NCI-H82 treated with DMSO at 0.1 percent for 48 hours (cell line): ENCODE measurements around the gene SPTBN5.

ENCODE experiments used
- DNase-seq: peaks from one replicate; lab custom pipeline; 2025; ENCODE audit not compliant: unreplicated experiment; lab: John Stamatoyannopoulos, UW

Gene SPTBN5

GRCh38 chr15:41885321-41885720, 8.5 kb downstream of the SPTBN5 start:
- no peak for DNase-seq

GRCh38 chr15:41884458-41884857, 9.4 kb downstream of the SPTBN5 start:
- no peak for DNase-seq

- DNase-seq, result no peak
Measured at GRCh38 chr15:41883484-41883825, 10.4 kb downstream of the SPTBN5 start.

GRCh38 chr15:41882689-41883483, 11.0 kb downstream of the SPTBN5 start:
- DNase-seq, result no peak

- no peak for DNase-seq
Measured at GRCh38 chr15:41881920-41882688, 11.7 kb downstream of the SPTBN5 start.

GRCh38 chr15:41881550-41881919, 12.3 kb downstream of the SPTBN5 start:
- no peak for DNase-seq

GRCh38 chr15:41881086-41881485, 12.8 kb downstream of the SPTBN5 start:
- no peak for DNase-seq

- DNase-seq, result no peak
Measured at GRCh38 chr15:41880156-41880877, 13.5 kb downstream of the SPTBN5 start.

- no peak for DNase-seq
Measured at GRCh38 chr15:41879321-41879845, 14.5 kb downstream of the SPTBN5 start.

GRCh38 chr15:41878355-41878699, 15.5 kb downstream of the SPTBN5 start:
- no peak for DNase-seq

GRCh38 chr15:41877631-41878354, 16.1 kb downstream of the SPTBN5 start:
- DNase-seq, result no peak

GRCh38 chr15:41876689-41877088, 17.2 kb downstream of the SPTBN5 start:
- no peak for DNase-seq

GRCh38 chr15:41876007-41876406, 17.8 kb downstream of the SPTBN5 start:
- DNase-seq, result no peak

- no peak for DNase-seq
Measured at GRCh38 chr15:41874736-41875135, 19.1 kb downstream of the SPTBN5 start.

- no peak for DNase-seq
Measured at GRCh38 chr15:41873711-41874110, 20.1 kb downstream of the SPTBN5 start.

- DNase-seq, result no peak
Measured at GRCh38 chr15:41872166-41872747, 21.6 kb downstream of the SPTBN5 start.

GRCh38 chr15:41871175-41871905, 22.5 kb downstream of the SPTBN5 start:
- no peak for DNase-seq

- DNase-seq, result no peak
Measured at GRCh38 chr15:41870689-41871081, 23.2 kb downstream of the SPTBN5 start.

- no peak for DNase-seq
Measured at GRCh38 chr15:41869770-41870688, 23.8 kb downstream of the SPTBN5 start.
